Fibroblast of the aortic adventitia (primary cell): ENCODE results near the gene FBXL13. TPM values are rescaled to one million over a fixed set of nuclear protein-coding genes. Genes with fewer than 3 reads are reported as not detected.
"Not testable (repeated sequence)": the region's sequence is repeated elsewhere in the genome, so short reads cannot be mapped to it uniquely, and the experiment has no call there.

Experiments used
- DNase-seq: peaks from one replicate; pipeline ENCODE4 v3.0.0-alpha.2; 2010; ENCODE audit warnings: low read depth
- H3K4me3 ChIP-seq: 2 replicates; pipeline ENCODE4 v1.5.1; 2011; ENCODE audit warnings: low read depth, mild to moderate bottlenecking, control low read depth, low read length, moderate library complexity
- small RNA-seq: library from RNA; depleted of rRNA; stranded (forward); fragments of <200 nt; gene quantifications from one replicate; pipeline ENCODE3, GENCODE V24; 2012
- total RNA-seq: library from RNA; depleted of rRNA; stranded (reverse); fragments of >200 nt; gene quantifications from 2 replicates; pipeline ENCODE4 v1.2.3, GENCODE V29; 2012; ENCODE audit warnings: low replicate concordance

The FBXL13 gene
- total RNA-seq, 1 donor, result 3.4 TPM

GRCh38 chr7:102770467-102770866, 304.1 kb downstream of the FBXL13 start:
- not testable (repeated sequence) for DNase-seq, H3K4me3 ChIP-seq

- not testable (repeated sequence) for DNase-seq, H3K4me3 ChIP-seq
Measured at GRCh38 chr7:102769657-102770192, 304.9 kb downstream of the FBXL13 start.

- peak; percentile 6 for DNase-seq
- not testable (repeated sequence) for H3K4me3 ChIP-seq
Measured at GRCh38 chr7:102763295-102763905, 311.2 kb downstream of the FBXL13 start.

Small RNAs within 50 kb of the gene (small RNA-seq; reads per million reads assigned to genes)
- not detected for gene RNU6-1136P

Other genes with a start within 250 kb of the FBXL13 start
- gene LRRC17, start 161.8 kb downstream of the FBXL13 start, total RNA-seq, result 95.6 and 131 TPM in 2 replicates
- gene ARMC10, start 344 bp upstream of the FBXL13 start, total RNA-seq, result 23.4 and 41.2 TPM in 2 replicates
- 33.9 and 39.3 TPM in 2 replicates for gene NAPEPLD, start 74.3 kb upstream of the FBXL13 start, total RNA-seq
- 59.2 and 67.4 TPM in 2 replicates for gene PMPCB, start 222.6 kb upstream of the FBXL13 start, total RNA-seq